Vagina (tissue), 2 donors: Measurements from ENCODE around the gene SYT4. TPM values are rescaled to one million over a fixed set of nuclear protein-coding genes. Genes with fewer than 3 reads are reported as not detected.

ENCODE experiments used
- DNase-seq, 2 donors: peaks; one replicate each; pipeline ENCODE4 v3.0.0-alpha.2; 2017; ENCODE audit errors: extremely low spot score in 2 of 2
- H3K27ac ChIP-seq: fragments of 200-600 bp; sonication (generic); one replicate; pipeline ENCODE4 v1.5.1; 2019
- H3K27me3 ChIP-seq: fragments of 200-600 bp; sonication (generic); one replicate; pipeline ENCODE4 v1.5.1; 2019
- H3K36me3 ChIP-seq, 2 donors: fragments of 200-600 bp; sonication (generic); one replicate each; pipeline ENCODE4 v1.5.1; 2017 to 2019
- H3K4me1 ChIP-seq: fragments of 200-600 bp; sonication (generic); one replicate; pipeline ENCODE4 v1.5.1; 2019
- H3K4me3 ChIP-seq, 2 donors: fragments of 200-600 bp; sonication (generic); 1 replicate in 1 of 2; 2 replicates in 1 of 2; pipeline ENCODE4 v1.5.1; 2016 to 2019
- H3K9me3 ChIP-seq: fragments of 200-600 bp; sonication (generic); one replicate; pipeline ENCODE4 v1.5.1; 2019
- CTCF ChIP-seq, 3 experiments: fragments of 450-650 bp in 2 of 3; fragments of 200-600 bp in 1 of 3; sonication (generic) in 1 of 3; IDR thresholded peaks; one replicate each; pipeline ENCODE4 v1.5.1; 2017 to 2019; ENCODE audit warnings: antibody characterized with exemption in 3 of 3, mild to moderate bottlenecking in 2 of 3, moderate library complexity in 2 of 3
- POLR2A ChIP-seq, 2 donors: fragments of 450-650 bp; IDR thresholded peaks; one replicate each; pipeline ENCODE4 v1.6.1; 2017; ENCODE audit warnings: antibody characterized with exemption in 2 of 2, mild to moderate bottlenecking in 2 of 2, moderate library complexity in 2 of 2
- POLR2AphosphoS5 ChIP-seq, 2 donors: sonication (generic); formaldehyde crosslinking; IDR thresholded peaks; one replicate each; pipeline ENCODE4 v1.9.0; 2017; ENCODE audit warnings: antibody characterized with exemption in 2 of 2, mild to moderate bottlenecking in 2 of 2, low read depth in 1 of 2; ENCODE audit not compliant: insufficient read depth in 1 of 2
- intact Hi-C: fragments of 100-400 bp; cut with DNase I; formaldehyde crosslinking; loops from one replicate; pipeline ENCODE4 v1.15.1; 2023
- total RNA-seq: library from RNA; depleted of rRNA; stranded (reverse); fragments of >200 nt; gene quantifications from one replicate; pipeline ENCODE4 v1.2.3, GENCODE V29; 2016

SYT4 gene
- total RNA-seq, 1 donor from 2014 or later, result 4.7 TPM

- no peak for DNase-seq
- Histone ChIP-seq H3K4me1 (no peaks in the 10 kb centered on the region), H3K9me3 (no peaks in the 10 kb centered on the region), H3K36me3 (no peaks in the 10 kb centered on the region), H3K27ac (no peak overlapping the region), H3K4me3 (no peak overlapping the region), H3K27me3 (no peaks in the 10 kb centered on the region)
- intact Hi-C loops, result loop anchor here (10.0 kb wide), 1 partner anchor 981 kb away; no protein-coding TSS in a partner anchor
- TF ChIP-seq POLR2AphosphoS5 (IDR thresholded peaks at IDR 0.05; ENCODE audit: insufficient read depth in 1 of 2, low read depth in 1 of 2) (no peak), POLR2A (IDR thresholded peaks at IDR 0.05) (no peak), CTCF (IDR thresholded peaks at IDR 0.05) (no peak)
Measured at GRCh38 chr18:43275546-43275945, 1.7 kb downstream of the SYT4 start.

- TF ChIP-seq CTCF (IDR thresholded peaks at IDR 0.05), result no peak
- TF ChIP-seq POLR2AphosphoS5 (IDR thresholded peaks at IDR 0.05; ENCODE audit: insufficient read depth in 1 of 2, low read depth in 1 of 2), result no peak
- no peak for TF ChIP-seq POLR2A (IDR thresholded peaks at IDR 0.05)
- DNase-seq, result no peak
- intact Hi-C loops, result loop anchor here (10.0 kb wide), 1 partner anchor 980 kb away; no protein-coding TSS in a partner anchor
- H3K27ac ChIP-seq, result no peak overlapping the region
- no peaks in the 10 kb centered on the region for H3K9me3 ChIP-seq
- H3K4me1 ChIP-seq, result no peaks in the 10 kb centered on the region
- no peaks in the 10 kb centered on the region for H3K27me3 ChIP-seq
- no peaks in the 10 kb centered on the region for H3K36me3 ChIP-seq
- no peak overlapping the region for H3K4me3 ChIP-seq
Measured at GRCh38 chr18:43274526-43274925, 2.8 kb downstream of the SYT4 start.

- no peaks in the 10 kb centered on the region for H3K27me3 ChIP-seq
- TF ChIP-seq POLR2AphosphoS5 (IDR thresholded peaks at IDR 0.05; ENCODE audit: insufficient read depth in 1 of 2, low read depth in 1 of 2), result no peak
- peak; percentile 27 to 63 (median 61) for TF ChIP-seq CTCF (IDR thresholded peaks at IDR 0.05)
- TF ChIP-seq POLR2A (IDR thresholded peaks at IDR 0.05), result no peak
- DNase-seq, result no peak
- H3K4me1 ChIP-seq, result no peaks in the 10 kb centered on the region
- H3K9me3 ChIP-seq, result no peaks in the 10 kb centered on the region
- no peak overlapping the region for H3K27ac ChIP-seq
- no peaks in the 10 kb centered on the region for H3K36me3 ChIP-seq
- intact Hi-C loops, result loop anchor here (10.0 kb wide), 1 partner anchor 977 kb away; no protein-coding TSS in a partner anchor
- no peak overlapping the region for H3K4me3 ChIP-seq
Measured at GRCh38 chr18:43271593-43272432, 5.5 kb downstream of the SYT4 start.

GRCh38 chr18:43267818-43268217 is 9.5 kb downstream of the SYT4 start:
- TF ChIP-seq CTCF (IDR thresholded peaks at IDR 0.05), result no peak
- TF ChIP-seq POLR2A (IDR thresholded peaks at IDR 0.05), result no peak
- TF ChIP-seq POLR2AphosphoS5 (IDR thresholded peaks at IDR 0.05; ENCODE audit: insufficient read depth in 1 of 2, low read depth in 1 of 2), result no peak
- Histone ChIP-seq H3K4me1 (no peaks in the 10 kb centered on the region), H3K4me3 (no peak overlapping the region), H3K9me3 (no peaks in the 10 kb centered on the region), H3K36me3 (no peaks in the 10 kb centered on the region), H3K27ac (no peak overlapping the region), H3K27me3 (no peaks in the 10 kb centered on the region)
- no peak for DNase-seq
- intact Hi-C loops, result no loop called here

- intact Hi-C loops, result no loop called here
Measured at GRCh38 chr18:43265465-43265864, 11.8 kb downstream of the SYT4 start.

More at GRCh38 chr18:43265465-43265864, 11.8 kb downstream of the SYT4 start:
- TF ChIP-seq POLR2A (IDR thresholded peaks at IDR 0.05) (no peak), POLR2AphosphoS5 (IDR thresholded peaks at IDR 0.05; ENCODE audit: insufficient read depth in 1 of 2, low read depth in 1 of 2) (no peak), CTCF (IDR thresholded peaks at IDR 0.05) (no peak)
- no peak overlapping the region for H3K27ac ChIP-seq
- no peaks in the 10 kb centered on the region for H3K9me3 ChIP-seq
- H3K4me3 ChIP-seq, result no peak overlapping the region
- DNase-seq, result no peak
- H3K36me3 ChIP-seq, result no peaks in the 10 kb centered on the region
- no peaks in the 10 kb centered on the region for H3K27me3 ChIP-seq
- no peaks in the 10 kb centered on the region for H3K4me1 ChIP-seq
